ENCODE results near the gene GPSM3. TPM values are rescaled to one million over a fixed set of nuclear protein-coding genes. Genes with fewer than 3 reads are reported as not detected.
"Not testable (repeated sequence)": the region's sequence is repeated elsewhere in the genome, so short reads cannot be mapped to it uniquely, and the experiment has no call there.

GPSM3 gene
- total and polyA plus RNA-seq, 2 of the 13 experiments (the other 11 are each of a cell fraction or from before 2014, with no cell fraction given) = 0.18 to 6.2 TPM

- peak overlapping the region; percentile 90 for H3K4me2 ChIP-seq (ENCODE audit: low read depth, low read length)
- in situ Hi-C loops (cut with HindIII; ENCODE audit: extremely low pct_ligation_motif_present, low pct_unique_long_range_greater_than_20kb); H3K9ac ChIP-seq (ENCODE audit: insufficient read depth, low read depth, low read length); H4K20me1 ChIP-seq (ENCODE audit: insufficient read depth, low read length); FAIRE-seq; BruUV-seq (replicated peaks); intact Hi-C loops (cut with micrococcal nuclease; ENCODE audit: unreplicated experiment); H2AFZ ChIP-seq (ENCODE audit: low read length); H3K4me3 ChIP-seq (replicated peaks in 1 of 3; ENCODE audit: insufficient read depth in 1 of 3, low read depth in 2 of 3, low read length in 3 of 3); H3K9me3 ChIP-seq (ENCODE audit: low read length); H3K27me3 ChIP-seq (ENCODE audit: control insufficient read depth in 1 of 2, insufficient read depth in 2 of 2, low read length in 2 of 2); ATAC-seq; DNase-seq (ENCODE audit: low spot score); CTCF ChIA-PET (ENCODE audit: low intra/inter-chr PET ratio, low total read pairs); H3K27ac ChIP-seq (ENCODE audit: extremely low read length, insufficient read depth, low read length): not testable (repeated sequence)
- H3K4me1 ChIP-seq (ENCODE audit: insufficient read depth, low read length) = peaks cover 34% of the 10 kb centered on the region
- TF ChIP-seq AGO2 (optimal IDR thresholded peaks at IDR 0.05; ENCODE audit: low read depth, low read length) (peak; percentile 36), ZNF687 (CRISPR knock-in tag; IDR thresholded peaks at IDR 0.05) (0 out of 2 replicates have a peak, but pooled peaks have one; percentile 9), ZNF354B (CRISPR knock-in tag; IDR thresholded peaks at IDR 0.05) (0 out of 2 replicates have a peak, but pooled peaks have one; percentile 34)
- POLR2A ChIA-PET = interaction anchor here (2.0 to 7.1 kb wide), 3 partner anchors 8 to 60 kb away, joined by 4 to 127 read pairs (median 10); partner anchors contain the start of genes AGPAT1, ATF6B and RNF5
- H3K79me2 ChIP-seq (ENCODE audit: insufficient read depth, low read length) = peaks cover 15% of the 10 kb centered on the region
- WGBS (ENCODE audit: low lambda C conversion rate) = 99% methylated on average over 18 of the region's 18 CpGs
- H3K36me3 ChIP-seq (replicated peaks in 1 of 2; ENCODE audit: control insufficient read depth in 1 of 2, insufficient read depth in 2 of 2, low read length in 2 of 2) = peaks cover 9 to 26% of the 10 kb centered on the region in 2 experiments
These were observed 4.6 kb downstream of the GPSM3 start for GRCh38 chr6:32187725-32188380.
